Smooth muscle cell (in vitro differentiated cells): ENCODE data around the gene AIG1. TPM values are rescaled to one million over a fixed set of nuclear protein-coding genes. Genes with fewer than 3 reads are reported as not detected.
"Not testable (repeated sequence)": the region's sequence is repeated elsewhere in the genome, so short reads cannot be mapped to it uniquely, and the experiment has no call there.

Experiments
- DNase-seq: peaks from one replicate; lab custom pipeline; 2025; ENCODE audit not compliant: unreplicated experiment; lab: John Stamatoyannopoulos, UW
- H2AFZ ChIP-seq: fragments of 200-600 bp; sonication (generic); 2 replicates; pipeline ENCODE4 v1.6.0; 2016; ENCODE audit warnings: antibody characterized with exemption, low read depth, mild to moderate bottlenecking
- H3F3A ChIP-seq: fragments of 200-600 bp; sonication (generic); 2 replicates; pipeline ENCODE4 v1.6.0; 2017; ENCODE audit warnings: antibody characterized with exemption, low read depth
- H3K27ac ChIP-seq: fragments of 200-600 bp; sonication (generic); 2 replicates; pipeline ENCODE4 v1.5.1; 2016; ENCODE audit warnings: low read depth, mild to moderate bottlenecking
- H3K27me3 ChIP-seq: fragments of 200-600 bp; sonication (generic); 2 replicates; pipeline ENCODE4 v1.6.1; 2016; ENCODE audit warnings: low read depth, mild to moderate bottlenecking
- H3K36me3 ChIP-seq: fragments of 200-600 bp; sonication (generic); 2 replicates; pipeline ENCODE4 v1.5.1; 2016; ENCODE audit warnings: low read depth
- H3K4me1 ChIP-seq: fragments of 200-600 bp; sonication (generic); 2 replicates; pipeline ENCODE4 v1.5.1; 2016; ENCODE audit warnings: low read depth
- H3K4me2 ChIP-seq: fragments of 200-600 bp; sonication (generic); 2 replicates; pipeline ENCODE4 v1.6.0; 2016; ENCODE audit warnings: mild to moderate bottlenecking
- H3K4me3 ChIP-seq: fragments of 200-600 bp; sonication (generic); 2 replicates; pipeline ENCODE4 v1.5.1; 2016; ENCODE audit warnings: mild to moderate bottlenecking
- H3K79me2 ChIP-seq: fragments of 200-600 bp; sonication (generic); 2 replicates; pipeline ENCODE4 v1.6.0; 2016; ENCODE audit warnings: low read depth, mild to moderate bottlenecking
- H3K9ac ChIP-seq: fragments of 200-600 bp; sonication (generic); 2 replicates; pipeline ENCODE4 v1.6.0; 2016; ENCODE audit warnings: low read depth
- H3K9me3 ChIP-seq: fragments of 200-600 bp; sonication (generic); replicated peaks from 2 replicates; pipeline ENCODE4 v1.5.1; 2016; ENCODE audit warnings: low read depth
- H4K20me1 ChIP-seq: fragments of 200-600 bp; sonication (generic); 2 replicates; pipeline ENCODE4 v1.6.0; 2016; ENCODE audit warnings: low read depth
- WGBS: methylation state at CpG from one replicate; pipeline ENCODE4 v1.1.7; 2016; ENCODE audit warnings: low lambda C conversion rate; 5-methylcytosine and 5-hydroxymethylcytosine counted together
- polyA plus RNA-seq: library from polyadenylated mRNA; unstranded; fragments of >200 nt; fragmentation: Nextera tagmentation; extraction: Ambion mirVana; gene quantifications from 2 replicates; pipeline ENCODE4 v1.2.1, GENCODE V29; 2016
- total RNA-seq: library from RNA; depleted of rRNA; stranded (reverse); fragments of >200 nt; gene quantifications from 2 replicates; pipeline ENCODE4 v1.2.3, GENCODE V29; 2014
- TF ChIP-seq, protein P1 (sequence below): fragments of 200-600 bp; sonication (generic); IDR thresholded peaks from 2 replicates; pipeline ENCODE4 v1.5.1; 2017; ENCODE audit warnings: borderline replicate concordance, mild to moderate bottlenecking, antibody characterized with exemption; ENCODE audit not compliant: insufficient read depth, poor library complexity, severe bottlenecking

AIG1 gene
- total and polyA plus RNA-seq, 2 experiments from 2014 or later, result 9.1 to 25.9 TPM

DNA sequence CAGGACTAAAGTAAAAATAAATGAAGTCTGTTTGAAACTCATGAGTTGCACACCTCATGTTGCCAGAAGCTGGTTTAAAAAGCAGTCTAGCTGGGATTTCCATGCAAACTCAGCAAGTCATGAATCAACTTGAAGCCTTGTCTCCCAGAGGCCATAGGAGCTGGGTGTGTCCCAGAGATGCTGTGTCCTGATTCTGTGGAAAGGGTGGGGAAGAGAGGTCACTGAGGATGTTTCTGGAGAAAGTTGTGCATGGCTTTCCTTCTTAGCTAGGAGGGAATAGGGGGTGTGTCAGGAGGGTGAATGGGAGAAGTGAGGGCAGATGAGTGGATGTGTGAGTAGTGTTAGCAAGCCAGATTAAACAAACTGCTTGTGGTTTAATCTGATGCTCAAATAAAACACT lies 278.5 kb downstream of the AIG1 start:
- H3K36me3 ChIP-seq, result no peaks in the 10 kb centered on the region
- TF ChIP-seq, protein P1, sequence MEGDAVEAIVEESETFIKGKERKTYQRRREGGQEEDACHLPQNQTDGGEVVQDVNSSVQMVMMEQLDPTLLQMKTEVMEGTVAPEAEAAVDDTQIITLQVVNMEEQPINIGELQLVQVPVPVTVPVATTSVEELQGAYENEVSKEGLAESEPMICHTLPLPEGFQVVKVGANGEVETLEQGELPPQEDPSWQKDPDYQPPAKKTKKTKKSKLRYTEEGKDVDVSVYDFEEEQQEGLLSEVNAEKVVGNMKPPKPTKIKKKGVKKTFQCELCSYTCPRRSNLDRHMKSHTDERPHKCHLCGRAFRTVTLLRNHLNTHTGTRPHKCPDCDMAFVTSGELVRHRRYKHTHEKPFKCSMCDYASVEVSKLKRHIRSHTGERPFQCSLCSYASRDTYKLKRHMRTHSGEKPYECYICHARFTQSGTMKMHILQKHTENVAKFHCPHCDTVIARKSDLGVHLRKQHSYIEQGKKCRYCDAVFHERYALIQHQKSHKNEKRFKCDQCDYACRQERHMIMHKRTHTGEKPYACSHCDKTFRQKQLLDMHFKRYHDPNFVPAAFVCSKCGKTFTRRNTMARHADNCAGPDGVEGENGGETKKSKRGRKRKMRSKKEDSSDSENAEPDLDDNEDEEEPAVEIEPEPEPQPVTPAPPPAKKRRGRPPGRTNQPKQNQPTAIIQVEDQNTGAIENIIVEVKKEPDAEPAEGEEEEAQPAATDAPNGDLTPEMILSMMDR, result no peak
- no peaks in the 10 kb centered on the region for H3F3A ChIP-seq
- H3K27me3 ChIP-seq, result no peaks in the 10 kb centered on the region
- H2AFZ ChIP-seq, result no peak overlapping the region
- no peaks in the 10 kb centered on the region for H3K4me1 ChIP-seq
- DNase-seq, result no peak
- H3K4me3 ChIP-seq, result no peak overlapping the region
- no peak overlapping the region for H3K9ac ChIP-seq
- H3K79me2 ChIP-seq, result no peaks in the 10 kb centered on the region
- no peak overlapping the region for H3K4me2 ChIP-seq
- no peaks in the 10 kb centered on the region for H3K9me3 ChIP-seq
- no peaks in the 10 kb centered on the region for H4K20me1 ChIP-seq
- no peak overlapping the region for H3K27ac ChIP-seq

DNA sequence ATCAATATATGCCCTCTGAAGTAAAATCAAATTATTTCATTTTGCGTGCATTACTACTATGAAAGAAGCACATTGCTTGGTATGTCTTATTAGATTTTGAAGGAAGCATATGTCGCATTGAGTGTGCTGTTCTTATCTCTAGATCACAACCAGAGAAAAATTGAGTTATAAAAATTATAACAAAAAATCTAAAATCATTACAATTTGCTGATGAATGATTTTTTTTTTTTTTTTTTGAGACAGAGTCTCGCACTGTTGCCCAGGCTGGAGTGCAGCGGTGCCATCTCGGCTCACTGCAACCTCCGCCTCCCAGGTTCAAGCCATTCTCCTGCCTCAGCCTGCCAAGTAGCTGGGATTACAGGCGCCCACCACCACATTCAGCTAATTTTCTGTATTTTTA lies 284.8 kb downstream of the AIG1 start:
- DNase-seq, H3F3A ChIP-seq: not testable (repeated sequence)
- WGBS, result 98% methylated on average over 7 of the region's 7 CpGs

DNA sequence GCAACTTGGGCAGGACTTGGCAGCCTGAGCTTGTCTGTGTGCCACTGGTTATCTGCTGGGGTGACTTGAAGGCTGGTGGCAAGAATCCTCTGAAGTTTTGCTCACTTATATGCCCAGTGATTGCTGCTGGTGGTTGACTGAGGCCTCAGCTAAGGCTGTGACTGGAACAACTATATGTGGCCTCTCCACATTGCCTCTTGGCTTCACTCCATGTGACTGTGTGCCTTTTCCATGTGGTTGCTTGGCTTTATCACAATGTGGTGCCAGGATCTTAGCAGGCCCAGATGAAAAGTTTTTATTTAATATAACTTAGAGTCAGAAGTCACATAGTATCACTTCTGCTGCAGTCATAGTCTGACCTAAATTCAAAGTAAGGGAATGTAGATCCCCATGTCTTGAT lies 285.3 kb downstream of the AIG1 start:
- Histone ChIP-seq H4K20me1 (no peaks in the 10 kb centered on the region), H3K27me3 (no peaks in the 10 kb centered on the region), H3K79me2 (no peaks in the 10 kb centered on the region), H3F3A (no peaks in the 10 kb centered on the region), H3K4me2 (no peak overlapping the region), H2AFZ (no peak overlapping the region), H3K4me3 (no peak overlapping the region), H3K4me1 (no peaks in the 10 kb centered on the region), H3K36me3 (no peaks in the 10 kb centered on the region), H3K27ac (no peak overlapping the region), H3K9ac (no peak overlapping the region), H3K9me3 (no peaks in the 10 kb centered on the region)
- TF ChIP-seq, protein P1, result no peak
- DNase-seq, result no peak

More for the DNA sequence above, 284.8 kb downstream of the AIG1 start:
- H3K4me3 ChIP-seq, H3K4me1 ChIP-seq, H3K27me3 ChIP-seq, H2AFZ ChIP-seq, H3K36me3 ChIP-seq, H3K27ac ChIP-seq, H4K20me1 ChIP-seq, H3K4me2 ChIP-seq, H3K9me3 ChIP-seq, H3K79me2 ChIP-seq, H3K9ac ChIP-seq: not testable (repeated sequence)

DNA sequence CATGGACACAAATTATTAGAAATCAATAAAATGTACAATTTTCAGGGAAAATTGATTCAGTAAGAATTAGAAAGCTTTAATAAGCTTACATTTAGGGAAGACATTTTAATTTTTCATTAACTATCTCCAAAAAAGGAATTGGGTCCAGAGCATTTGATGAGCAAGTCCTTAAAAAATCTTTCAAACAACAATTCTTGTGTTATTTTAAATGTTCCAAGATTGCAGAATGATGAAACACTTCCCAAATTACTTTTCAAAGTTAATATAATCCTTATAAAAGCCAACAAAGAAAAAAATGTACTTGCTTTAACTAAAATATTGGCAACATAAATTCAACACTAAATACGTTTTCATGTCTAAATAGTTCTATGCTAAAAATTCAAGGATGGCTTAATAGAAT lies 287.8 kb downstream of the AIG1 start:
- H3K27me3 ChIP-seq, result no peaks in the 10 kb centered on the region
- H2AFZ ChIP-seq, result no peak overlapping the region
- H3K4me3 ChIP-seq, result no peak overlapping the region
- no peaks in the 10 kb centered on the region for H3K4me1 ChIP-seq
- no peaks in the 10 kb centered on the region for H3K9me3 ChIP-seq
- no peak overlapping the region for H3K27ac ChIP-seq
- no peaks in the 10 kb centered on the region for H3K36me3 ChIP-seq
- no peak for DNase-seq
- no peaks in the 10 kb centered on the region for H4K20me1 ChIP-seq
- no peak overlapping the region for H3K4me2 ChIP-seq
- H3F3A ChIP-seq, result no peaks in the 10 kb centered on the region
- no peaks in the 10 kb centered on the region for H3K79me2 ChIP-seq
- TF ChIP-seq, protein P1, result no peak
- H3K9ac ChIP-seq, result no peak overlapping the region
- WGBS, result 72% methylated on average over 1 of the region's 1 CpG
